Left cardiac atrium (tissue), 4 donors: ENCODE measurements around the gene ATE1. TPM values are rescaled to one million over a fixed set of nuclear protein-coding genes. Genes with fewer than 3 reads are reported as not detected.
"Not testable (repeated sequence)": the region's sequence is repeated elsewhere in the genome, so short reads cannot be mapped to it uniquely, and the experiment has no call there.

Source experiments
- ATAC-seq, 2 donors: fragments of 200-7000 bp; cut with Tn5 transposase; one replicate each; pipeline ENCODE4 v1.9.1; 2020; ENCODE audit warnings: mild to moderate bottlenecking in 2 of 2, moderate library complexity in 2 of 2
- DNase-seq: peaks from one replicate; pipeline ENCODE4 v3.0.0-alpha.2; 2020
- intact Hi-C, 2 donors: fragments of 100-400 bp; cut with DNase I; formaldehyde crosslinking; loops; one replicate each; pipeline versions ENCODE4 v1.14.1 to v1.15.1; 2022 to 2023
- total RNA-seq, 2 donors: library from RNA; stranded (reverse); fragmentation: NEBNext Ultra II Directional; extraction: Animal tissue kit (Norgen Biotek cat#: 25700); gene quantifications; one replicate each; pipeline ENCODE4 v1.2.1, GENCODE V29; 2021
- donor health status: DM: no; HTN: yes; CAD: no.
- donor health status: DM: no; HTN: yes; CAD: no; lungs with severe emphysema.
- donor health status: DM: yes; HTN: yes; CAD: no.
- donor health status: Dilated cardiomyopathy.

ATE1 gene
- total RNA-seq, 2 donors from 2014 or later = 37.8 to 47.7 TPM

DNA sequence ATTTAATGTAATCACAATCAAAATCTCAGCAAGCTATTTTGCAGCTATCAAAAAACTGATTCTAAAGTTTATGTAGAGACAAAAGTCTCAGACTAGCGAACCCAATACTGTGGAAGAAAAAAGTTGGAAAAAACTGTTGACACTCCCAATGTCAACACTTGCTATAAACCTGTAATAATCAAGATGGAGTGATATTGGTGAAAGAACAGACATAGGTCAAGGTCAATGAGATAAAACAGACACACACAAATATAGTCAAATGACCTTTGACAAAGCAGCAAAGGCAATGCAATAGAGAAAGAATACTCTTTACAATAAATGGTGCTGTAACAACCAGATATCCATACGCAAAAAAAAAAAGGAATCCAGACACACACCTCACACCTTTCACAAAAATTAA, 84.5 kb downstream of the ATE1 start:
- ATAC-seq = no peak
- no peak for DNase-seq
- intact Hi-C loops = no loop called here

DNA sequence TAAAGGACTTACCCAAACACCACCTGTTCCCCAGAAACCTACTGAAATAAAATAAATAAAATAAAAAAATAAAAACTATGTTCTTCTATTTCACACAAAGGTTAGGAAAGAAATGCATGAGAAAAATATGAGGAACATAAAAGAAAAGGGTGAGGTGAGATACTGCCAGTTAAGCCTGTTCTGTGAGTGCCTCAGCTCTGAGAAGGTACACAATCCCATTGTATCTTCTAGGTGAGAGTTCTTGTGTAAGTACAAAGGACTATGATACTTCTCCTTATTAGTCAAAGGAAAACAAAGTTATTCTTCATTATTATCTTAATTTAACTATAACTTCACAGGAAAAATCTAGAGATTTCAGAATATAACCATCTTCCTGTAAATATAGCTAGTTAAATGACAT, 86.0 kb downstream of the ATE1 start:
- DNase-seq (no peak), ATAC-seq (no peak)
- intact Hi-C loops = no loop called here

GRCh38 chr10:121838931-121839330, 88.9 kb downstream of the ATE1 start:
- DNase-seq (no peak), ATAC-seq (no peak)
- intact Hi-C loops = no loop called here

- DNase-seq = no peak
- no peak for ATAC-seq
- intact Hi-C loops = no loop called here
Measured at GRCh38 chr10:121838149-121838548, 89.7 kb downstream of the ATE1 start.

DNA sequence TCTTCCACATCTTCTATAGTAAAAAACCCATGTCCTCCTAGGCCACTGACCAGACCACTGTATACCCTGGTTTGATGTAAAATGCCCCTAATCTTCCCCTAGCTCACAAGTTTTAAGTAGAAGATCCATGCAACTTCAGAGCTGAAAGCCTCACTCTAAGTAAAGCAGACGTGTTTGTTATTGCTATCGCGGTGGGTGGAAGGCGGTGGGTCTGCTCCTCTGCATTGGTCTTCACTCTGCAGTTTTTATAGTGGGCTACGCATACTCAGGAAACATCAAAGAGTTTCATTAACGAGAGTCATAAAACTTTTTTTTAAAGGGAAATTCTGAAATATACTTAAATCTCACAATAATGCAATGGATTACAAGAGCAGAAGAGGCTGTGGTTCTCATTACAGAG, 91.7 kb downstream of the ATE1 start:
- DNase-seq (no peak), ATAC-seq (no peak)
- intact Hi-C loops = no loop called here

GRCh38 chr10:121835376-121835775, 92.5 kb downstream of the ATE1 start:
- intact Hi-C loops = no loop called here
- DNase-seq = no peak
- no peak for ATAC-seq

DNA sequence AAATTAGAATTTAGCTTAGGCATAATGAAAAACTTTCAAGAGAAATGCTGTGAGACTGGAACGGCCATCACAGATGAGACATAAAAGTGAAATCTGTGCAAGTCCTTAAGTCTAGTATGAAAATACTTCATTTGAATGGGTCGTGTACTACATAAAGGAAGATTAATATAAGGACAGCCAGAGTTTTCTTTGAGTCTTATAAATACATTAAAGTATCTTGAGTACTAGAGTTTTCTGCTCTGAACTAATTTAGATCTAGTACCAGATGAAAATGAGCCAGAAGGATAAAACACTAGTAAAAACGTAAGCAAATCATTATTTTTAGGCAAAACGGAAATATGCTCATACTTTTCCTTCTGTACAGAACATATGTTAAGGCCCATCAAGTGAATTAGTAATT, 93.1 kb downstream of the ATE1 start:
- intact Hi-C loops = no loop called here
- DNase-seq (no peak), ATAC-seq (no peak)

DNA sequence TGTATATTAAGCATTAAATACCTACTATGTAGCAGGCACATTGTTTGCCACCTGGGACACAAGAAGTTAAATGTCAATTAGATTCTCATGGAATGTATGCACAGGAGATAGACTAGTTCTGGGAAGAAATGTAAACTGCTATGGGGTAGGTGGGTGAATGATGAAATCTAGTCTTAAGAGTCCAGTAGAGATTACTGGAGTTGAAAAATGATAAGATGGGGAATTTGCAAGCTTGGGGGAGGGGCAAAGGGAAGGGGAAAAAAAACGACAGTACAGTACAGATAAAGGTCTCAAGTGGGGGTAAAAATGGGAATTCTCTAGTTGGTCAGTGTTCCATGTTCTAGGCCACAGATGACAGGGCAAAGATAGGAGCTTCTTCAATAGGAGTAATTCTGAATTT, 94.4 kb downstream of the ATE1 start:
- ATAC-seq (no peak), DNase-seq (no peak)
- intact Hi-C loops = no loop called here

GRCh38 chr10:121832647-121833046, 95.2 kb downstream of the ATE1 start:
- DNase-seq (no peak), ATAC-seq (no peak)
- intact Hi-C loops = no loop called here

DNA sequence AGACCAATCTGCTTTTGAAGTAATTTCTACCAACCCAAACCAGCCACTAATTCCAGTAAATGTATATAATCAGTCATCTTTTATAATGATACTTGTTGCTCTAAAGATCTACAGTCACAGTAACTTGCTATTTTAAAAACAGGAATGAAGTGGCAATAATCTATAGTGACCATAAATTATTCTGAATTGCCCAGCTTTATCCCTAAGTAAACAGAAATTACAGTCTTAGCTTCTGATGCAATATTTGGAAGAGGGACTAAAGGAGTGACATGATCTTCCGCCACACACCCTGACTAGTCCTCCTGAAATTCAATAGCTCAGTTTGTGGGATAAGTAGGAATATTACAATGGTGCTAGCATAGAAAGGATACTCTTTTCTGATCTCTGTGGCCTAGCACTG, 96.1 kb downstream of the ATE1 start:
- ATAC-seq (no peak), DNase-seq (no peak)
- intact Hi-C loops = no loop called here

DNA sequence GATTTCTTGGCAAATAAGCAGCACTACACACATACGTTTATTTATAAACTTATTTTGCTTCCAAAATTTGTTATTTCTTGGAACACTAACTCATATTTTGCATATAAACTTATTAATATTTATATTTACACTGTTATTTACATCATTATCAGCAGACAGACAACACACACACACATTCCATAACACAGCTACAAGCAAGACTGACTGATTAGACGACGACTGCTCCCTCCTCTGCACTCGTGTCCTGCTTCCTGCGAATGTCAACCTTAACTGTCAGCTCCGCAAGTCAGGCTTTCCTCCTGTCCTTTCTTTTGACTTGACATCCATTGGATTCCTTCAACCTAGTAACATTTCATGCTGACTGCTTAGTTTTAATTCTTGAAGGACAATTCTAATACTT, 96.6 kb downstream of the ATE1 start:
- peak in 1 of 2 donors; percentile 24 for ATAC-seq
- intact Hi-C loops = no loop called here
- no peak for DNase-seq

DNA sequence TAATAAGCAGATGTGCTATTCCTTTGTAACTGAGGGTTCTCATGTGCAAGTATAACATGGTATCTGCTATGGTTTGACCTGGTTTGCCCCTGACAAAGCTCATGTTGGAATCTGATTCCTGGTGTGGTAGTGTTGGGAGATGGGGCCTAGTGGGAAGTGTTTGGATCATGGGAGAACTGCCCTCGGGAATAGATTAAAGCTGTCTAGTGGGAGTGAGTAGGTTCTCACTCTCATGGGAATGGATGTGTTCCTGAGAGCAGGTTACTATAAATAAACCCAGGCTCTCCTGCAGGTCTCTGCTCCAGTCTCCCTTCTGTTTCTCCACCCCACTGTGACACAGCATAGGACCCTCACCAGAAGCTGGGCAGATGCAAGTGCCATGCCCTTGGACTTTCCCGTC, 97.7 kb downstream of the ATE1 start:
- ATAC-seq (peak; percentile 72 to 79), DNase-seq (no peak)
- intact Hi-C loops = no loop called here

- intact Hi-C loops = no loop called here
- no peak for DNase-seq
- ATAC-seq = no peak
Measured at GRCh38 chr10:121828045-121828444, 99.8 kb downstream of the ATE1 start.

- DNase-seq, ATAC-seq: not testable (repeated sequence)
Measured at GRCh38 chr10:121826773-121827172, 101.1 kb downstream of the ATE1 start.

GRCh38 chr10:121823993-121824463, 103.8 kb downstream of the ATE1 start:
- intact Hi-C loops = no loop called here
- peak in 1 of 2 donors; percentile 23 for ATAC-seq
- DNase-seq = no peak

More at GRCh38 chr10:121826773-121827172, 101.1 kb downstream of the ATE1 start:
- intact Hi-C loops = not testable (repeated sequence)

DNA sequence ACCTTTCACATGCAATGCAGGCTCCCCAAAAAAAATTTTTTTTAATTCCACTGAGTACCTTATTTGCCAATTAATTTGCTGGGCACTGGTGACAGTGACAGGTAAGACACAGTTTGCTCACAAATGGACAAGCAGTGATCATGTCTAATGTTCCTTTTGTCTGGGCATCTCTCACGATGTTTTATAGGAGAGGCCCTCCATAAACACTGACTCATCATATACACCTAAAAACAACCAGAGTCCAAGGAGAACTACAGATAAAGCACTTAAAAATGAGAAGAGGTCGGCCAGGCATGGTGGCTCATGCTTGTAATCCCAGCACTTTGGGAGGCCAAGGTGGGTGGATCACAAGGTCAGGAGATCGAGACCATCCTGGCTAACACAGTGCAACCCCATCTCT, 105.1 kb downstream of the ATE1 start:
- no peak for DNase-seq
- no peak for ATAC-seq
- intact Hi-C loops = no loop called here

- ATAC-seq (no peak), DNase-seq (no peak)
- intact Hi-C loops = no loop called here
Measured at GRCh38 chr10:121822180-121822579, 105.7 kb downstream of the ATE1 start.

- intact Hi-C loops = no loop called here
- ATAC-seq = no peak
- DNase-seq = no peak
Measured at GRCh38 chr10:121819049-121819448, 108.8 kb downstream of the ATE1 start.

DNA sequence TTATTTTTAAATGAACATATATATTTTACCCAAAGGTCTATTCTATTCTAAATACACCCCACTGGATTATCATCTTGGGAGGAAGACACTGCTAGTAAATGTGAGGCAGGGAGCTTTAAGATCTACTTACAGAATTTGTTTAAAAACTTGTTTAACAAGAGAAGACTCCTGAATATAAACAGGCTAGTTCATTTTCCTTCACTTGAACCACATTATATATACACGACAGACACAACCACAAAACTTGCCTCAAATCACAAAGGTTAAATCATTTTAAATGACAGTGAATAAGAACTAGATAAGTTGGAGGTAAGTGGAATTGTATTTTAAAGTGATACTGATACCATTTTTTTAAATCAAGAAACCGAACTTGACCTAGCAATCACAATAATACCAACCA, 109.2 kb downstream of the ATE1 start:
- ATAC-seq (no peak), DNase-seq (no peak)
- intact Hi-C loops = no loop called here

GRCh38 chr10:121816197-121816596, 111.6 kb downstream of the ATE1 start:
- DNase-seq = no peak
- intact Hi-C loops = no loop called here
- no peak for ATAC-seq

GRCh38 chr10:121813857-121814256, 114.0 kb downstream of the ATE1 start:
- ATAC-seq (no peak), DNase-seq (no peak)
- intact Hi-C loops = no loop called here

GRCh38 chr10:121813211-121813815, 114.5 kb downstream of the ATE1 start:
- DNase-seq = no peak
- ATAC-seq = no peak
- intact Hi-C loops = no loop called here
